NT2/D1 (cell line): ENCODE data around the gene MICB.
"Not testable (repeated sequence)": the region's sequence is repeated elsewhere in the genome, so short reads cannot be mapped to it uniquely, and the experiment has no call there.

Source experiments
- DNase-seq: peaks from one replicate; pipeline ENCODE4 v3.0.0-alpha.2; 2011; ENCODE audit warnings: low read depth, low spot score
- H3K27me3 ChIP-seq: 2 replicates; pipeline ENCODE4 v1.6.0; 2011; ENCODE audit warnings: mild to moderate bottlenecking; ENCODE audit not compliant: insufficient read length, insufficient read depth
- H3K36me3 ChIP-seq: 2 replicates; pipeline ENCODE4 v1.6.1; 2011; ENCODE audit warnings: mild to moderate bottlenecking, low read length, mixed read lengths; ENCODE audit not compliant: insufficient read depth, insufficient read length
- H3K4me1 ChIP-seq: 2 replicates; pipeline ENCODE4 v1.5.1; 2011; ENCODE audit not compliant: insufficient read depth, insufficient read length
- H3K4me3 ChIP-seq: 2 replicates; pipeline ENCODE4 v1.5.1; 2011; ENCODE audit warnings: low read depth; ENCODE audit not compliant: insufficient read length
- H3K9ac ChIP-seq: 2 replicates; pipeline ENCODE4 v1.6.0; 2011; ENCODE audit warnings: low read depth; ENCODE audit not compliant: insufficient read length
- H3K9me3 ChIP-seq: 2 replicates; pipeline ENCODE4 v1.5.1; 2011; ENCODE audit warnings: mild to moderate bottlenecking, low read length; ENCODE audit not compliant: insufficient read depth
- SUZ12 ChIP-seq: IDR thresholded peaks from 2 replicates; pipeline ENCODE4 v1.6.1; 2011; ENCODE audit not compliant: insufficient read length, insufficient read depth; ENCODE audit errors: extremely low read depth
- YY1 ChIP-seq: IDR thresholded peaks from 2 replicates; pipeline ENCODE4 v1.6.1; 2011; ENCODE audit not compliant: insufficient read length, insufficient read depth
- ZNF274 ChIP-seq: IDR thresholded peaks from 2 replicates; pipeline ENCODE4 v1.6.1; 2011; ENCODE audit warnings: mild to moderate bottlenecking, low read depth, low read length

The MICB gene

DNA sequence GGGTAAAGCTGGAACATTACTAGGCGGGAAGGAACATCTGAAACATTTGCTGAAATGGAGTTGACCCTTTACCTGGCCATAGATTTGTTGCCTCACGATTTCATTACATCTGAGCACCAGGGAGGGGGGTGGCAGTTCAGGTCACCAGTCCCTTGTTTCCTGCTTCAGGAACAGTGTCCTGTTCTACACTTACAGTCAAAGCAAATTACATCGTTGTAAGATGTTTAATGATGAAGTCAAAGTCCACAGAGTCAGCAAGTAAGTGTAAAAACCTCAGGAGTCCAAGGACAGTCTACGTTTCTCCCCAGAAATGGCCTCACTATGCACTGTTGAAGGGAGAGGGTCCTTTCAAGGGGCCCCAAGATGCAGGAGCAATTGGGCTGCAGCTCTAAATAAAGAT lies 8.9 kb upstream of the MICB start:
- no peaks in the 10 kb centered on the region for H3K4me1 ChIP-seq
- no peaks in the 10 kb centered on the region for H3K9me3 ChIP-seq
- no peaks in the 10 kb centered on the region for H3K27me3 ChIP-seq
- H3K4me3 ChIP-seq, result no peak overlapping the region
- TF ChIP-seq SUZ12 (no peak), YY1 (no peak), ZNF274 (no peak)
- no peak overlapping the region for H3K9ac ChIP-seq
- no peaks in the 10 kb centered on the region for H3K36me3 ChIP-seq
- no peak for DNase-seq

DNA sequence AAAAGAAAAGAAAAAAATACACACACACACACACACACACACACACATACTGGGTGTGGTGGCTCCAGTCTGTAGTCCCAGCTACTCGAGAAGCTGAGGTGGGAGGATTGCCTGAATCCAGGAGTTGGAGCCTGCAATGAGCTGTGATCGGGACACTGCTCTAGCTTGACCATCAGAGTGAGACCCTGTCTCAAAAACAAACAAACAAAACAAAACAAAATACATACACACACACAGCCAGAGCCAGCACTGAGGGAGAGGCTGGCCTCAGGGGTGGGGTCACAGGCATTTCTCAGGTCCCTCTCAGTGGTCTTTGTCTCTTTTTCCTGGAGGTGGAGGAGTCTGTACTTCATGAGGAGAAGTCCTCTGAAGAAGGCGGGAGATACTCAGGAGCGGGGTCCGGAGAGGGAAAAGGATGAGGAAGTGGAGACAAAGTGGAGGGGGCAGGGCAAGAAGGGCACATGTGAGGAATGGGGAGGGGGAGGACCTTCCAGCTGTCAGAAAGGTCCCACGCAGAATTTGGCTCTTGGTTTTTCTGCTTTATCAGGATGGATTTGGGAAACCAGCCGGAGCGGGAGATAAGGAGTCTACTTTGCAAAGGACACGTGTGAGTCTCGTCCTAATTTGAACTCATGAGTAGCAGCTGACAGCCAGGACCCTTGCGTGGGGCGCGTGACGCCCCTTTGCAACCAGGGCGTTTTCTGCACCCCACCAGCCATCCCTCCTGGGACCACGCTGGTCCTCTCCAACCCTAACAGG lies 7.7 kb upstream of the MICB start:
- no peaks in the 10 kb centered on the region for H3K4me1 ChIP-seq
- no peak overlapping the region for H3K9ac ChIP-seq
- TF ChIP-seq ZNF274, result no peak
- no peak for TF ChIP-seq YY1
- TF ChIP-seq SUZ12, result no peak
- DNase-seq, result no peak
- no peaks in the 10 kb centered on the region for H3K27me3 ChIP-seq
- no peak overlapping the region for H3K4me3 ChIP-seq
- H3K9me3 ChIP-seq, result no peaks in the 10 kb centered on the region
- no peaks in the 10 kb centered on the region for H3K36me3 ChIP-seq

GRCh38 chr6:31493550-31493874 lies 4.4 kb upstream of the MICB start:
- H3K9ac ChIP-seq, H3K9me3 ChIP-seq, H3K4me1 ChIP-seq, H3K27me3 ChIP-seq, H3K36me3 ChIP-seq, DNase-seq: not testable (repeated sequence)
- peak overlapping the region; percentile 15 for H3K4me3 ChIP-seq

- no peaks in the 10 kb centered on the region for H3K27me3 ChIP-seq
- TF ChIP-seq YY1 (no peak), ZNF274 (no peak), SUZ12 (no peak)
- DNase-seq, result peak; percentile 63
- H3K9ac ChIP-seq, result peak overlapping the region; percentile 61
- H3K4me3 ChIP-seq, result peak overlapping the region; percentile 51
- no peaks in the 10 kb centered on the region for H3K9me3 ChIP-seq
- H3K36me3 ChIP-seq, result no peaks in the 10 kb centered on the region
- no peaks in the 10 kb centered on the region for H3K4me1 ChIP-seq
Measured at GRCh38 chr6:31493875-31494694, 3.9 kb upstream of the MICB start.

DNA sequence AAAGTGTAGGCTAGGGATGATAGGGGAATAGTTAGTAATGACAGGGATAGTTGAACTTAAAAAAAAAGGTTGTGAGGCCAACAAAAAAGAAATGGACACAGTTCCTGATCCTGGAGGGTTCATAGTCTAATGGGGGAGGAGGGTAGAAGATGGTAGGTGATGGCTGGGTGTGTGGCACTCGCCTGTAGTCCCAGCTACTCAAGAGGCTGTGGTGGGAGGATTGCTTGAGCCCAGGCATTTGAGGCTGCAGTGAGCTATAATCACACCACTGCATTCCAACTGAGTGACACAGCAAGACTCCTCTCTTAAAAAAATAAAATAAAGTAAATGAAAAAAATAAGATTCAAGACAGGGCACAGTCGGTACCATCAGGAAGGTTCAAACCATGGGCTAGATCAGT lies 2.4 kb upstream of the MICB start:
- Histone ChIP-seq H3K4me1 (no peaks in the 10 kb centered on the region), H3K36me3 (no peaks in the 10 kb centered on the region), H3K9me3 (no peaks in the 10 kb centered on the region), H3K9ac (no peak overlapping the region), H3K4me3 (peak overlapping the region; percentile 51), H3K27me3 (no peaks in the 10 kb centered on the region)
- TF ChIP-seq YY1 (no peak), ZNF274 (no peak), SUZ12 (no peak)
- no peak for DNase-seq

- not testable (repeated sequence) for DNase-seq, H3K4me3 ChIP-seq, H3K36me3 ChIP-seq, H3K27me3 ChIP-seq, H3K4me1 ChIP-seq, H3K9me3 ChIP-seq, H3K9ac ChIP-seq
Measured at GRCh38 chr6:31496826-31497225, 1.1 kb upstream of the MICB start.

DNA sequence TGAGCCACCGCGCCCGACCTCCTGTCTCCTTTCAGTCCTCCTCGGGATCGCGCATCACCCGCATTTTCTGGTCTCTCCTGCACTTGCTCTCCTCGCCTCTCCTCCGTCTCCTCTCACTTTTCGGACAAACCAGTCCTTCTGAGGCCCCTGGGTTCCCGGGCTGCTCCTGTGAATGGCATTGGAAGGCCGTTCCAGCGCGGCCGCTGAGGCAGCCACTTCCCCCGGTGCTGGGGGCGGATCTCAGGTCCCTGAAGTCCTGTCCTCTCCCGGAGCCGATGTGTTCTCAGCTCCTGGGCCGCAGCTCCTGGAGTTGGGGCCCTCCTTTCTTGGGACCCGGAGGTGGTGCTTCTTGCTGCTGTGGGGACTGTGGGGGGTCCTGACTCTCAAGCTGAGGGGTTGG lies 803 bp downstream of the MICB start:
- no peaks in the 10 kb centered on the region for H3K4me1 ChIP-seq
- H3K9ac ChIP-seq, result peak overlapping the region; percentile 74
- DNase-seq, result no peak
- peak overlapping the region; percentile 59 for H3K4me3 ChIP-seq
- no peaks in the 10 kb centered on the region for H3K27me3 ChIP-seq
- no peaks in the 10 kb centered on the region for H3K9me3 ChIP-seq
- no peaks in the 10 kb centered on the region for H3K36me3 ChIP-seq
- TF ChIP-seq ZNF274 (no peak), SUZ12 (no peak), YY1 (no peak)

GRCh38 chr6:31499648-31500047 lies 1.7 kb downstream of the MICB start:
- H3K27me3 ChIP-seq, H3K9ac ChIP-seq, H3K9me3 ChIP-seq, H3K36me3 ChIP-seq, DNase-seq, H3K4me1 ChIP-seq: not testable (repeated sequence)
- peak overlapping the region; percentile 8 for H3K4me3 ChIP-seq
